T-helper 9 cell (primary cell): Measurements from ENCODE around the gene C1QL1.

Source experiments
- DNase-seq: peaks from one replicate; pipeline ENCODE4 v3.0.0-alpha.2; 2020

C1QL1 gene

DNA sequence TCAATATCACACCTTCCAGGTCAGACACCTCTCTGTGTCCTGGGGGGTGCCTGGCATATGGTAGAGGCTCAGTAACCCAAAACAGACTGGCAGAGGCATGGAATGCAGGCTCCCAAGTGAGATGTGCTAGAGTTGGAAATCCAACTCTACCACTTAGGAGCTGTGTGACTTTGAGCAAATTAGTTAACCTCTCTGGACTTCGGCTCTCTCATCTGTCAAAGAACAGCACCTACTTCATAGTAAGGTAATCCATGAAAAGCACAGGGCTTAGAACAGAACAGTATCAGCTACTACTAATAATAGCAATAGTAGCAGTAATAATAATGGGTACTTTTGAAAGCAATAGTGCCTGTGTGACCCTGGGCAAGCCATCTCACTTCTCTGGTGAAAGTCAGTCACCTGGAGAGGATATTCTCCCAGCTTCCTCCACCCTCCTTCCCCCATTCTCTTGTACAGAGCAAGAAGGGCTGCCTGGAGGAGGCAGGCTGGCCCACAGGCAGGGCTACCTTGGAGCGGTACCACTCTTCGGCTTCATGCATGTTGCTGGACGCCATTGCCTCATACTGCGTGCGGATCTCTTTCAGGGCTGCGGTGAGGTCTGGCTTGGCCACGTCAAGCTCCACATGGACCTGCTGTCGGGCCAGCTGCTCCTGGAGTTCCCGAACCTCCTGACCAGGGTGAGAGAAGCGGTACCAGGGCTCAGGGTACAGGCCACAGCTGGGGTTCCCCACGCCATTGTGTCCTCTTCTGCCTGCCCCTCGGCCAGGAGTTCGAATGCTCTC is 55.1 kb downstream of the C1QL1 start:
- no peak for DNase-seq

DNA sequence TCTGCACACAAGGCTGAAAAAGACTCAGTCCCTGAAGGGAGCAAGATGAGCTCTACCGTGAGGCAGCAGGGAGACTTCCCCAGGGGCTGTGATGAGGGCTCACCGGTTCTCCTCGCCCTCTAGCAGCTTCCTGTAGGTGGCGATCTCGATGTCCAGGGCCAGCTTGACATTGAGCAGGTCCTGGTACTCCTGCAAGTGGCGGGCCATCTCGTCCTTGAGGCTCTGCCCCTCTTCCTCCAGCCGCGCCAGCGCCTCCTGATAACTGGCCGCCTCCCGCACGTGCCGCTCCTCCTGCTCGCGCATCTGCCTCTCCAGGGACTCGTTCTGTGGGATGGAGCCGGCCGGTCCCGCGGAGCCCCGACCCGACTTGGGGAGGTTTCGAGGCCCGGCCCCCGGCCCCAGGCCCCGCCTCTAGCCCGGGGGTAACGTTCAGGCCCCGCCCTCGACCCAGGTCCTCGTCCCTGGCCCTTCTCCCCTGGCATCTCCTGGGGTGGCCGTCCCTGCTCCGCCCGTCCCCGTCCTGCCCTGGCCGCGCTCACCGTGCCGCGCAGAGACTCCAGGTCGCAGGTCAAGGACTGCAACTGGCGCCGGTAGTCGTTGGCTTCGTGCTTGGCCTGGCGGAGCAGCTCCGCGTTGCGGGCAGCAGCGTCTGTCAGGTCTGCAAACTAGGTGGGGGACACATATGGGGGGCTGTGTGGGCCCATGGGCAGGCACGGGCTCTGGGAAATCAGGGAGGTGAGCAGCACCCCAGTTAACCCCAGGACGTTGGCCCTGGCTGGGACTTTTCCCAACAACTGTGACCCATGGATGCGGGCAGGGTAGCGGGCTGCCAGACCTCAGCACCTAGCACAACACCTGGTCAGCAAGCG is 56.7 kb downstream of the C1QL1 start:
- peak; percentile 17 for DNase-seq

DNA sequence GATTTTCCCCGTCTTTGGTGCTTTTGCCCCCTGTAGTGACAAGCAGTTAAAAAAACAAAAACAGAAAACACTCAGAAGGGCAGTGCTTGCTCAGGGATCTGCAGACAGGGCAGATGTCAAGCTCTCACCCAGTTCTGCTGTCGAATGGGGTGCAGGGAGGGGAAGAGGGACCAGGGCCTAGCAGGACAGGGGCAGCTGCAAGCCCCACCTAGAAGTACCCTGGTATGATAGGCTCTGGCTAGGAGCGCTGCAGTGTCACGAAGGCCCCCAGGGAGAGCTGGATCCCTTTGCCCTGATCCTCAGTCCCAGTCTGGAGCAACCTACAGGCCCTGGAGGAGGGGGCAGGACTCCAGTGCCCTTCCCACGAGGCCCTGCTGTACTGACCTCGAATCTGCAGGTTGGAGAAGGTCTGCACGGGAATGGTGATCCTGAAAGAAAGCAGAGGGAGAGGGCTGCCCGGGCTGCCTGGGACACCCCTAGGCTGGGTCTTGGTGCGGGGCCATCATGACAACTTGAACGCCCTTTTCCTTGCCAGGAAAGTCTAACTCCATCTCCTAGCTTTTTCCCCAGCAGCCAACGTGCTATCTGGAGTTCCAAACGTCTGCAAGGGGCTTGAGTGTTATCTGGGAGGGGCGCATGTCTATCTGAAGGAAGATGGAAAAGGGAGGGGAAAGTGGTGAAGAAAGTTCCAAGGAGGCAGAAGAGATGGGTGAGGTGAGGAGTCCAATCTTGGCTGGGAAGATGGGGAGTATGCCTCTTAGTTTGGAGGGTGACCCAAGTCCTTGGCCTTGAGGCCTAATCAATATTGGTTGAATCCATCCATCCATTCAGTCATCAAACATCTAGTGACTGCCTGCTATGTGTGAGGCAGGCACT is 57.6 kb downstream of the C1QL1 start:
- no peak for DNase-seq
